GM19193 (cell line): ENCODE results near the gene ARSB.

Experiments
- POLR2A ChIP-seq: IDR thresholded peaks from 4 replicates; pipeline ENCODE4 v1.6.1; 2011; ENCODE audit not compliant: insufficient read depth, insufficient read length; ENCODE audit errors: extremely low read depth

Gene ARSB

DNA sequence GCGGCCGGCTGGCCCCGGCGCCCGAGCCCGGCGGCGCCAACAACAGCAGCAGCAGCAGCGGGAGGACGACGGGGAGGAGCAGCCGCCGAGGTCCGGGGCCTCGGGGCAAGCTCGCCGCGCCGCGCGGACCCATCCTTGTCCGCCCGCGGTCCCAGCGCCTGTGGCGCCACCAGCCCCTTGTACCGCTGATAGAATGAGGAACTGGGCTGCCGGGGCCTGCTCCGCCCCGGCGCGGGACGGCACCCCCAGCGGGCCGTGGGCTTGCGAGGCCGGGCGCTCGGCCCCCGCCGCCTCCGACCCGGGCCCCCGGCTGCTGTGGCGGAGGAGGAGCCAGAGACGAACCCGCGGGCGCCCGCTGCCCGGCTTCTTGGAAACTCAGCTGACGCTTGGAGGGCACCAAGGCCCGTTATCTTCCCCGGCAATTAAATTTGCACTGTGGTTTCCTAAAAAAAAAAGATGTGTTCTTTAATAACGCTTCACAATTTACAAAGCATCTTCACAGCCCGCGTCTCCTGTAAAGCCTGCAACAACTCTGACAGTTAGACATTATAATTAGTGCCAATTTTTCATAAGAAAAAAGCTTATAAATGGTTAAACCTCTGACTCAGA lies at the start of gene ARSB:
Gene ARSB (minus strand): TSS at position 195 of the 609 bp plus-strand sequence. CDS start 62 bp downstream, at position 133.
- TF ChIP-seq POLR2A: peak; percentile 67

DNA sequence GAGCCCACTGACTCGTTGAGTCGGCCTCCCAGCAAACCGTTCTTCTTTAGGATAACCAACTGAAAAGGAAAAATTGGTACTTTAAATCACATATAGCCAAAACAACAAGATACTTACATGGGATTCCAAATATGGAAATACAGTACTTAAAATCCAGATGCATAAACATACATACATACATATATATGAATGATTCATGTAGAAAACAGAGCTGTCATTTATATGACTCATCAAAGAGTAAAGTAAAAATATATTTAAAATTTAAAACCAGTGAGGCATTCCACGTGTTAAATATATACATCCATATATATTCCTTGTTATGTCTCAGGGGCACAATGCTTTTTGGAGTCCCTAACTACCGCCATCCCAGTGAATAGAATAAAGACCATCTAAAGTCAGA lies 47.7 kb upstream of the ARSB start:
- TF ChIP-seq POLR2A: no peak

DNA sequence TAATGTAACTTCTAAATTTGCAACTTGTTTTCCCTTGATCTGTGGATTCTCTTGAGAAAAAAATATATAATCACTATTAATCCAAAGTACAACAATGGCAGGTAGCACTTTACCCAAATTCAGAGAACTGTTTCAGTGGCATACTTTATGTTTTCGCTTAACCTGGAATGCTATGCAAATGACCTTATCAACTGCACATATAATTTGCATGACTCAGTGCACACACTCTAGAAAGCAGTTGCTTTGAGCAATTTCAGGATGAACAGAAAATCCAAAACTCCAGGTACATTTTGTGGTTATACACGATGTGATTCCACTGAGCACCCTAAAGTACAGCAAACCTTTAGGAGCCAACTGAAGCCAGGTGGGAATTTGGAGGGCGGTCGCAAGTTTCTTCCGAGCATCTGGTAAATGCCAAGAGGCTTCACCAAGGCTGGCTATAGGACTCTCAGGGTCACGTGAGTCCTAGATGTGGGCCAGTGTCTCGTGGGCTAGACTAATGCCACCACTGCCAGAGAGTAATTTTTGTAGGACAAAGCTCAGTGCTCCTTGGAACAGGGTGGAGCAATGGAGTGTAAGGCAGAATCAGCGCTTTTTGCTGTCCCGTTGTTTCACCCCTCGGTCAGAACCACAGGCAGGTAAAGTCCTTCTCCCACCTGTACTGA lies 47.1 kb upstream of the ARSB start:
- no peak for TF ChIP-seq POLR2A

DNA sequence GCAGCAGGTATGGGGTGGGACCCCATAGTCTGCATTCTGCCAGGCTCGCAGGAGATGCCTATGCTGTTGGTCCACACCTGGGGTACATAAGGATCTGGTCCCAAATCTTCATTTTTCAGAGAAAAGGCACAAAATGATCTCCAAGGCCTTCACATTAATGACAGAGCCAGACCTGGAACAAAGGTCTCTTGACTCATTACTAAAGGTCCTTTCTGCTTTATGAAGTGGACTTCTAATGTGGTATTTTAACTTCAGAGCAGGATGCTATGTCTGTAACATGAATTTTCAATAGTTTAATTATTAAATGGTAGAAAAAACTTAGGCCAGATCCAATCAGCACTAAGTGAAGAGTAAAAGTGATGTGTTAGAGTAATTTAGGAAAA lies 46.4 kb upstream of the ARSB start:
- no peak for TF ChIP-seq POLR2A

DNA sequence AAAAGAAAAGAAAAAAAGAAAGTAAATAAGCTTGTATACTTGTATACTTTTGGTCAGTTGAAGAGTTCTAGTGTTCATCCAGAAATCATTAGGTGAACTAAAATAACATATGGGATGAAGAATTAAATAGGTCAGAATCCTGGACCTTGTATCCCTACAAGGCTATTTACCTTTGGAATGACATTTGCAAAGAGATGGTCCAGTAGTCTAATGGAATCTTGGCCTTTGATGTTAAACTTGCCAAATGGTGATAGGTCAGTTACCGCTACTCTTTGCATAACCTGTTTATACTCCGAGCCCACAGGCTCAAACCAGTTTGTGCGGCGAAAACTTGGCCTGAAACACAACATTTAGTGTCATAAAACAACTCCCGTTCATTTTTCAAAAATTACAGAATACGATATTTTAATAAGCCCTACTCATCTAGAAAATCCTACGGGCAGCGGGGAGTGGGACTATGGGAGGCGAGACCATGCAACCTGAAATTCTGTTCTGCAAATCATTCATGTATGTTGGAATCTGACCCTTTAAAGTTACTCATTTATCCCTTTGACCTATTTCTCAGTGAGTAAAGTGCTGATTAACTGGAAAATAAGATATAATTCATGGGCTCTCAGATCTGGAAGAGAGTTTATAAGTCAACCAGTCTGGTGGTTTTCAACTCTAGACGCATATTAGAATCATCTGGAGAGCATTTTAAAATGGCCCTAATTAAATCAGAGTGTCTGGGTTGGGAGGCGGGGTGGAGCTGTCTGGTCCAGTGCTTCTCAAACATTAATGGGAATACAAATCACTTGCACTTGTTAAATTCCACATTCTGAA lies 45.8 kb upstream of the ARSB start:
- no peak for TF ChIP-seq POLR2A

DNA sequence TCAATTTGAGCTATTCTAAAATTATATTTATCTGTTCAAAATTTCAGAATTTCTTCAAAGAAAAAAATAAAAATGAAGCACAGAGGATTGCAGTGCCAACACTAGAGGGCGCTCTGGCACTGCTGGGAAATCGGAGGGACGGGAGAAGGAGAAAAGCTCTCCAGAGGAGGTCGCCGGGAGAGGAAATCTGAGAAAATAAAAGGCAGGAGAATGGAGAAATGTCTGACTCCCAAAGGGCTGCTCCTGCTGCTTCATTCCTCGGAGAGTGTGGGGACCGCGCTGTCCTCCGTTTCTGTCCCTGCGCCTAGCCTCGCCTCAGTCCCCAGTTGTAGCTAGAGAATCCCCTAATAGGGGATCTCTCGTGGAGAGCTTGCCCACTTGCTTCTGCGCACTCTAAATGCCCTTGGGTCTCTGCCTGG lies 40.0 kb upstream of the ARSB start:
- no peak for TF ChIP-seq POLR2A

DNA sequence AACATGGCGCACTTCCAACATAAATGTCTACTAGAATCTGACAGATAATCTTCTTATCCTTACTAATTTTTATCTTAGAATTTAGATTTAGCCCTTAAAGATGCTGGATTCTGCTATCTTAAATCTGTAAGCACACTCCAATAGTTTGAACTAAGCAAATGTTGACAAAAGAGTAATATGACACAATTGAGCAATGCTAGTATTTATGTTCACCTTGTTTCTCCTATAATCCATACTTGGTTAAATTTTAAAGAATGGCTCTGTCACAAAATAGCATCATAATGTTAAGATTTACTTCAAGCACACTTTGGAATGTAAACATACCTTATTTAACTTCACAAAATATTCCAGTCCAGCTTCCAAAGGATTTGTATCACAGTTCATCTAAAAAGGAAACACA lies 38.8 kb upstream of the ARSB start:
- TF ChIP-seq POLR2A: no peak

DNA sequence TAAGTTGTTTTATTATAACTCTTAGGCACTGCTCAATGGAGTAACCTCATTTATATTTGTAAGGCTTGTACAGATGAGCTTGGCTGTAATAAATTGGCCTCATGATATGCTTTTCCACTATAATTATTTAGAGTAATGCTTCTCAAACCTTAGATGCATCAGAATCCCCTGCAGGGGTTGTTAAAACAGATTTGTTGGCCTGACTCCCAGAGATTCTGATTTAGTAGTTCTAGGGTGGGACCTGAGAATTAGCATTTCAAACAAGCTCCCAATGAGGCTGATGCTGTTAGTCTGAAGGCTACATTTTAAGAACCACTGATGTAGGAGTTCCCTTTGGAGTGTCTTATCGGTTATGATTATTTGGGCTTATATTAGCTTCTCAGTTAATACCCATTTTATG lies 38.2 kb upstream of the ARSB start:
- TF ChIP-seq POLR2A: no peak

DNA sequence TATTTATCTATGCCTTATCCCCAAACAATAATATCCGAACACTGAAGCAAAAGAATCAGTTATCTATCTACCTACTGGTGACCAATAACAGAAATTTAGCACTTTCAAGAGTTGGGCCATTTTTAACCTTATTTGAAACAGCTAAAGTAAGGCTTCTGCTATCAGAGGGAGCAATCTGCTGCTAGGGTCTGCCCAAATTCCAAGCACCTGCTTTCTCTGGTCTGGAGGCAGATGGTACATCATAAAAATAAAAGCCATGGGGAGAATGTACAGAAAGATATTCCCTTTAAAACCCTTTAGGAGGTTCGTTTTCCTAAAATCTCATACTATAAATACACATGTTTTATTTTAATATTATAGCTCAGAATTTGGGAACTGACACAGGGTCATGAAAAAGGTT lies 37.7 kb upstream of the ARSB start:
- no peak for TF ChIP-seq POLR2A

DNA sequence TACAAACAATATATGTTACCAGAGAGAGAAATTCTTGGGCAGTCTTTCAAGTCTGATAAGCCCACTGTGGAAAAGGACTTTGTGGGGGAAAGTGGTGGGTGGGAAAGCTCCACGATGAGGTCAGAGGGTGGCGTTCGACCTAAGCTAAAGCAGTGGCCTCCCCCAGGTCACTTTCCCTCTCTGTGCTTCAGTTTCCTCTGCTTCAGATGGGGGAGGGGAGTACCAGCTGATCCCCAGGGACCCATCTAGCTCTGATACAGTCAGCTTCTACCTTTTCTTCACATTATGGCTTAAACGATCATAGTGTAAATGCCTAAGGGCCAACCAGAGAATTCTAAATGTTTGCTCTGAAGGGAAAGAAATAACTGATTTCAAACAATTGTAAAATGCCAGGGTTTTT lies 36.6 kb upstream of the ARSB start:
- no peak for TF ChIP-seq POLR2A

DNA sequence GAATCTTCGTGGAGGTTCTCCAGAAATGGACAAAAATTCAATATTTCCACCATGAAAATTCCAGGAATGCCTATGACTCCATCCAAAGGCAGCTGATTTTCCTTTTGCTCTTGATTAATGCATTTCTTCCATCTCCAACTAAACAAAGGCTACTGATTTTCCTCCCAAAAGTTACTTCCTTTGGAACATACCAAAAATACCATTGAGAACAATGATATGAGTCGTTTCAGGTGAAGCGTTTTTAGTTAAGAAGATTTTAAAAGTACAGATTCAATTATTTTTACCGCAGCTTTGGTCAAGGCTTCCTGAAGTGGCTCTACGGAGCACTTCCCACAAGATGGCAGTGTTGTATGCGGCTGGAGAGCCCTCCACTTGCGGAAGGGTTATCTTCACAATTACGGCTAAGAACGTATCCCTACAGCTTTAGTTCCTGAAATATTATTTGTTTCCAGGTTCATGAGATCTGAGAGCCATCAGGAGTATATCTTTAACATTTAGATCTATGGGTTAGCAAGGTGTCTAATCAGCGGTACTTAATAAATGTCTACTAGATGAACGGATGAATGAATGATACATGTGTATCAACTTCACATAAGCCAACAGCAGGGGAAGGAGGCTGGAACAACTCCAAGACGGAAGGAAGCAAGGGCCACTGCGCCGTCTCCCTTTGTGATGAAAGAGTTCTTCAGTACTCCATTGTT lies 35.9 kb upstream of the ARSB start:
- no peak for TF ChIP-seq POLR2A

DNA sequence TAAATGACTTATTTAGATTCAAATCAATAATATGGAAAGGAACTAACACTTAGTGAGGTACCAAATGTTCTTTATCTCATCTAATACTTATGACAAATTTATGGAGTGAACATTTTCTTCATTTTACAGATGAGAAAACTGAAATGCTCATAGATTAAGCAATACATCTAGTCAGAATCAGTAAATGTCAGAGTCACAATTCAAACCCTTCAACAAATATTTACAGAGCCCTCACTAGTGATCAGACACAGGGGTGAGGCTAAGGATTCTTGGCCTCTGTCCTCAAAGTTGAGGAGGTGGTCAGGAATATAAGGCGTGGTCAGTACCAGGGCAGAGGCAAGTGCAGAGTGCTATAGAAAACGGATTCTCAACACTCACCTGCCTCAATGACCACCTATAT lies 29.5 kb upstream of the ARSB start:
- no peak for TF ChIP-seq POLR2A

DNA sequence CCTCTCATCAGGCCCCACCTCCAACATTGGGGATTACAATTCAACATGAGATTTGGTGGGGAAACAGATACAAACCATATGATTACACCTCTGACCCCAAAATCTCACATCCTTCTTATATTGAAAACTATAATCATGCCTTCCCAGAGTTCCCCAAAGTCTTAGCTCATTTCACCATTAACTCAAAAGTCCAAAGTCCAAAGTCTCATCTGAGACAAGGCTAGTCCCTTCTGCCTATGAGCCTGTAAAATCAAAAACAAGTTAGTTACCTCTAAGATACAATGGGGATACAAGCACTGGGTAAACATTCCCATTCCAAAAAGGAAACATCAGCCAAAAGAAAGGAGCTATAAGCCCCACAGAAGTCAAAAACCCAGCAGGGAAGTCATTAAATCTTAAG lies 26.8 kb upstream of the ARSB start:
- no peak for TF ChIP-seq POLR2A

DNA sequence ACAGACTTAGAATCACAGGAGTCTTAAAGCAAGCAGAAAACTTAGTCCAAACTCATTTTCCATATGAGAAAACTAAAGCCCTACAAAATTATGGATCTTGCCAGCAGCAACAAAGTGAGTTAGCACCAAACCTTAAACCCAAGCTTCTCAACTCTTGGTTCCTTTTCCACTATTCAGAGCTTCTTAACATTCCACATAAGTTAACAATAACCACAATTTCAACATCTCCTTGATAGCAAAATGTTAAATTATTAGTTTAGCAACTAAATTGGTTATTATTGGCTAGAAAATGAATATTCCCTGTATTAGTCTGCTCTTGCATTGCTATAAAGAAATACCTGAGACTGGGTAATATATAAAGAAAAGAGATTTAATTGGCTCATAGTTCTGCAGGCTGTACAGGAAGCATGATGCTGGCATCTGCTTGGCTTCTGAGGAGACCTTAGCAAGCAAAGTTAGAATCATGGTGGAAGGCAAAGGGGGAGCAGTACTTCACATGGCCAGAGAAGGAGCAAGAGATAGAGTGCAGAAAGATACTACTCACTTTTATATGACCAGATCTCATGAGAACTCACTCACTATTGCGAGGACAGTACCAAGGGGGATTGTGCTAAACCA lies 26.2 kb upstream of the ARSB start:
- no peak for TF ChIP-seq POLR2A

DNA sequence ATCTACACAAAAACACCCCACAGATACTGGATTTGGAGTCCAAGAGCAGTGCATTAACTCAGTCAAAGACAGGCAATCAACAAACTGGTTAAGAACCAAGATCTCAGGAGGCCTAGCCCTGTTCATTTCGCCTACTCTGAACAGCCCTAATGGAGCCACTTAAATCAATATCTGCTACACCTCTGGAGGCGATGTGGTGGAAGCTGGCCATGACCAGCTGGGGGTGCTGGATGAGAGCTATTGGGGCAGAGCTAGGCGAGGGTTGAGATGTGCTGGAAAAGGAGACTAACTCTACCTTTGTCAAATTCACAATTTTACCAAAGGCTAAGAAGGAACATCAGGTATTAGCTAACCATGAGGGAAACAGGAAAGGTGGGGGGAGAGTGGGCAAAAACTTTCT lies 23.3 kb upstream of the ARSB start:
- no peak for TF ChIP-seq POLR2A
